Measurements from ENCODE around the gene PRORP. TPM values are rescaled to one million over a fixed set of nuclear protein-coding genes. Genes with fewer than 3 reads are reported as not detected.
"Not testable (repeated sequence)": the region's sequence is repeated elsewhere in the genome, so short reads cannot be mapped to it uniquely, and the experiment has no call there.

Gene PRORP
- total RNA-seq, 1 donor from 2014 or later = 11.0 TPM

GRCh38 chr14:35146711-35147149 is 24.4 kb downstream of the PRORP start:
- TF ChIP-seq POLR2A (IDR thresholded peaks at IDR 0.05) = no peak
- TF ChIP-seq POLR2AphosphoS5 (IDR thresholded peaks at IDR 0.05; ENCODE audit: insufficient read depth in 1 of 2, low read depth in 1 of 2) = no peak
- no peak for TF ChIP-seq CTCF (IDR thresholded peaks at IDR 0.05)
- Histone ChIP-seq H3K4me1 (no peaks in the 10 kb centered on the region), H3K27ac (no peak overlapping the region), H3K36me3 (no peaks in the 10 kb centered on the region), H3K9me3 (no peaks in the 10 kb centered on the region), H3K4me3 (no peak overlapping the region), H3K27me3 (no peaks in the 10 kb centered on the region)
- no peak for DNase-seq (ENCODE audit: extremely low spot score in 2 of 2)
- intact Hi-C loops (cut with DNase I) = no loop called here

DNA sequence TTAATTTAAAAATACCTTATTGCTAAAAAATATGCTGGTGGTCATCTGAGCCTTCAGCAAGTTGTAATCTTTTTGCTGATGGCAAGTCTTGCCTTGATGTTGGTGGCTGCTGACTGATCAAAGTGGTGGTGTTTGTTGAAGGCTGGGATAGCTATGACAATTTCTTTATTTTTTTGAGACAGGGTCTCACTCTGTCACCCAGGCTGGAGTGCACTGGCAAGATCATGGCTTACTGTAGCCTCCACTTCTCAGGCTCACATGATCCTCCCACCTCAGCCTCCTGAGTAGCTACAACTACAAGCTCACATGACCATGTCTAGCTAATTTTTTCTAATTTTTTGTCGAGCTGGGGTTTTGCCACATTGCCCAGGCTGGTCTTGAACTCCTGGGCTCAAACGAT is 24.8 kb downstream of the PRORP start:
- H3K4me1 ChIP-seq = no peaks in the 10 kb centered on the region
- no peak overlapping the region for H3K4me3 ChIP-seq
- no peaks in the 10 kb centered on the region for H3K9me3 ChIP-seq
- intact Hi-C loops (cut with DNase I) = no loop called here
- TF ChIP-seq POLR2AphosphoS5 (IDR thresholded peaks at IDR 0.05; ENCODE audit: insufficient read depth in 1 of 2, low read depth in 1 of 2) (no peak), CTCF (IDR thresholded peaks at IDR 0.05) (no peak), POLR2A (IDR thresholded peaks at IDR 0.05) (no peak)
- no peaks in the 10 kb centered on the region for H3K36me3 ChIP-seq
- H3K27me3 ChIP-seq = no peaks in the 10 kb centered on the region
- DNase-seq (ENCODE audit: extremely low spot score in 2 of 2) = no peak
- no peak overlapping the region for H3K27ac ChIP-seq

- intact Hi-C loops (cut with DNase I) = no loop called here
- TF ChIP-seq POLR2A (IDR thresholded peaks at IDR 0.05) (no peak), CTCF (IDR thresholded peaks at IDR 0.05) (no peak), POLR2AphosphoS5 (IDR thresholded peaks at IDR 0.05; ENCODE audit: insufficient read depth in 1 of 2, low read depth in 1 of 2) (no peak)
- peaks cover 0 to 3% of the 10 kb centered on the region in 2 donors for H3K36me3 ChIP-seq
- H3K27me3 ChIP-seq = no peaks in the 10 kb centered on the region
- H3K27ac ChIP-seq = no peak overlapping the region
- no peak overlapping the region for H3K4me3 ChIP-seq
- no peaks in the 10 kb centered on the region for H3K4me1 ChIP-seq
- no peaks in the 10 kb centered on the region for H3K9me3 ChIP-seq
- no peak for DNase-seq (ENCODE audit: extremely low spot score in 2 of 2)
Measured at GRCh38 chr14:35147711-35148110, 25.4 kb downstream of the PRORP start.

- no peak for TF ChIP-seq CTCF (IDR thresholded peaks at IDR 0.05)
- no peak for TF ChIP-seq POLR2A (IDR thresholded peaks at IDR 0.05)
- no peak for TF ChIP-seq POLR2AphosphoS5 (IDR thresholded peaks at IDR 0.05; ENCODE audit: insufficient read depth in 1 of 2, low read depth in 1 of 2)
- no peak for DNase-seq (ENCODE audit: extremely low spot score in 2 of 2)
- H3K27me3 ChIP-seq = no peaks in the 10 kb centered on the region
- peaks cover 0 to 3% of the 10 kb centered on the region in 2 donors for H3K36me3 ChIP-seq
- H3K27ac ChIP-seq = no peak overlapping the region
- no peak overlapping the region for H3K4me3 ChIP-seq
- intact Hi-C loops (cut with DNase I) = no loop called here
- H3K4me1 ChIP-seq = no peaks in the 10 kb centered on the region
- no peaks in the 10 kb centered on the region for H3K9me3 ChIP-seq
Measured at GRCh38 chr14:35149239-35149638, 26.9 kb downstream of the PRORP start.

DNA sequence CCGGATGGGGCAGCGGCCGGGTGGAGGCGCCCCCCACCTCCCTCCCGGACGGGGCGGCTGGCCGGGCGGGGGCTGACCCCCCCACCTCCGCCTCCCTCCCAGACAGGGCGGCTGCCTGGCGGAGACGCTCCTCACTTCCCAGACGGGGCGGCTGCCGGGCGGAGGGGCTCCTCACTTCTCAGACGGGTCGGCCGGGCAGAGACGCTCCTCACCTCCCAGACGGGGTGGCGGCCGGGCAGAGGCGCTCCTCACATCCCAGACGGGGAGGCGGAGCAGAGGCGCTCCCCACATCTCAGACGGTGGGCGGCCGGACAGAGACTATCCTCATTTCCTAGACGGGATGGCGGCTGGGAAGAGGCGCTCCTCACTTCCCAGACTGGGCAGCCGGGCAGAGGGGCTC is 30.2 kb downstream of the PRORP start:
- H3K36me3 ChIP-seq; H3K27me3 ChIP-seq; H3K4me3 ChIP-seq; H3K27ac ChIP-seq; H3K4me1 ChIP-seq; H3K9me3 ChIP-seq; DNase-seq (ENCODE audit: extremely low spot score in 2 of 2); intact Hi-C loops (cut with DNase I): not testable (repeated sequence)

DNA sequence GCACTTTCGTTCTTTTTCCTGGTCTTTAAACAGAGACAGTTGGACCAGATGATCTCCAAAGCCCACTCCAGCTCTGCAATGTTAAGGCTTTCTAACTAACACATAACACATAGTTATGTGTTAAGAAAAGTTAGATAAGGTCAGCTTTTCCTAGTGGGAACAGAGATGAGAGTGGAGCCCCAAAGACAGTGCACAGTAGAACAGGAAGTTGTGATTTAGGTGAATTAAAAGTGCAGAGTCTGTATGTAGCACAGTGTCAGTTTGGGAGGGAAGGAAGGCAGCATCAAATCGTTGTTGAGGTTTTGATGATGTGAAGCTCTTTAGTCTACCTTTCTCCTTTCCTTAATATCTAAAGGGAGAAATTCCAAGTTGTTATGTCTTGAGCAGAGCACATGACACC is 31.7 kb downstream of the PRORP start:
- Histone ChIP-seq H3K36me3 (peaks cover 0 to 5% of the 10 kb centered on the region in 2 donors), H3K27ac (no peak overlapping the region), H3K4me1 (peaks cover 5% of the 10 kb centered on the region), H3K4me3 (no peak overlapping the region), H3K27me3 (no peaks in the 10 kb centered on the region), H3K9me3 (no peaks in the 10 kb centered on the region)
- intact Hi-C loops (cut with DNase I) = no loop called here
- DNase-seq (ENCODE audit: extremely low spot score in 2 of 2) = no peak
- TF ChIP-seq POLR2A (IDR thresholded peaks at IDR 0.05) = no peak
